Keratinocyte (primary cell): ENCODE results near the gene DMKN. TPM values are rescaled to one million over a fixed set of nuclear protein-coding genes. Genes with fewer than 3 reads are reported as not detected.

ENCODE experiments used
- DNase-seq: peaks from one replicate; pipeline ENCODE4 v3.0.0-alpha.2; 2011; ENCODE audit warnings: low read depth, missing footprints, low spot score
- FAIRE-seq: peaks from 2 replicates; lab custom pipeline; 2011; peaks lifted over from hg19 to GRCh38; lab: Jason Lieb, UNC
- H2AFZ ChIP-seq: 2 replicates; pipeline ENCODE4 v1.6.0; 2012; ENCODE audit warnings: low read length, control low read depth, inconsistent platforms; ENCODE audit not compliant: control insufficient read depth
- H3K27ac ChIP-seq: 2 replicates; pipeline ENCODE4 v1.5.1; 2011; ENCODE audit warnings: low read length; ENCODE audit not compliant: control insufficient read depth, insufficient read depth
- H3K27me3 ChIP-seq: 3 replicates; pipeline ENCODE4 v1.6.0; 2011; ENCODE audit warnings: low read length; ENCODE audit not compliant: control insufficient read depth, insufficient read depth; ENCODE audit errors: extremely low read depth
- H3K36me3 ChIP-seq, 2 experiments: 2 replicates in 1 of 2; 3 replicates in 1 of 2; pipeline ENCODE4 v1.5.1; 2011; ENCODE audit warnings: low read length in 2 of 2, mild to moderate bottlenecking in 1 of 2; ENCODE audit not compliant: control insufficient read depth in 2 of 2, insufficient read depth in 2 of 2; ENCODE audit errors: extremely low read depth in 1 of 2
- H3K4me1 ChIP-seq: 3 replicates; pipeline ENCODE4 v1.5.1; 2011; ENCODE audit warnings: low read length; ENCODE audit not compliant: control insufficient read depth, insufficient read depth; ENCODE audit errors: extremely low read depth
- H3K4me2 ChIP-seq: 3 replicates; pipeline ENCODE4 v1.6.0; 2011; ENCODE audit warnings: low read depth, low read length; ENCODE audit not compliant: control insufficient read depth, insufficient read depth; ENCODE audit errors: extremely low read depth
- H3K4me3 ChIP-seq, 3 experiments: fragments of 200-600 bp in 1 of 3; sonication (generic) in 1 of 3; 2 replicates in 2 of 3; 3 replicates in 1 of 3; pipeline ENCODE4 v1.5.1; 2011 to 2016; ENCODE audit warnings: low read length in 3 of 3, mild to moderate bottlenecking in 3 of 3, control low read depth in 2 of 3, inconsistent platforms in 1 of 3, low read depth in 1 of 3, mixed read lengths in 1 of 3, mixed run types in 1 of 3, moderate library complexity in 1 of 3; ENCODE audit not compliant: control insufficient read depth in 2 of 3, insufficient read depth in 2 of 3; ENCODE audit errors: extremely low read depth in 1 of 3
- H3K79me2 ChIP-seq: 2 replicates; pipeline ENCODE4 v1.6.0; 2012; ENCODE audit warnings: low read length; ENCODE audit not compliant: control insufficient read depth, insufficient read depth
- H3K9ac ChIP-seq: 3 replicates; pipeline ENCODE4 v1.6.0; 2011; ENCODE audit warnings: low read length; ENCODE audit not compliant: control insufficient read depth, insufficient read depth; ENCODE audit errors: extremely low read depth
- H3K9me1 ChIP-seq: 3 replicates; pipeline ENCODE4 v1.6.0; 2011; ENCODE audit warnings: low read length; ENCODE audit not compliant: control insufficient read depth, insufficient read depth; ENCODE audit errors: extremely low read depth
- H3K9me3 ChIP-seq: 2 replicates; pipeline ENCODE4 v1.5.1; 2012; ENCODE audit warnings: low read depth, low read length; ENCODE audit not compliant: control insufficient read depth
- H4K20me1 ChIP-seq: 3 replicates; pipeline ENCODE4 v1.6.0; 2011; ENCODE audit warnings: low read length; ENCODE audit not compliant: control insufficient read depth, insufficient read depth; ENCODE audit errors: extremely low read depth
- CTCF ChIP-seq, 3 experiments: IDR thresholded peaks in 1 of 3; conservative IDR thresholded peaks in 1 of 3; optimal IDR thresholded peaks in 1 of 3; 2 replicates in 2 of 3; 3 replicates in 1 of 3; pipeline versions ENCODE3 to v1.5.1; 2011; ENCODE audit warnings: low read length in 3 of 3, mild to moderate bottlenecking in 3 of 3, moderate library complexity in 2 of 3, control low read depth in 1 of 3, inconsistent platforms in 1 of 3; ENCODE audit not compliant: insufficient read depth in 2 of 3; ENCODE audit errors: extremely low read depth in 1 of 3
- EZH2 ChIP-seq: IDR thresholded peaks from one replicate; pipeline ENCODE4 v1.6.1; 2012; ENCODE audit warnings: inconsistent platforms, mild to moderate bottlenecking, low read length, moderate library complexity
- dilution Hi-C: fragments of 300-500 bp; cut with MboI; formaldehyde crosslinking; loops from one replicate; pipeline ENCODE4 v1.7.0; 2020; ENCODE audit warnings: low sequenced_read_pairs; ENCODE audit not compliant: extremely low pct_ligation_motif_present
- polyA plus RNA-seq, 5 experiments: library from polyadenylated mRNA; depleted of rRNA in 3 of 5; stranded (reverse) in 3 of 5; stranded (forward) in 1 of 5; unstranded in 1 of 5; fragments of >200 nt; gene quantifications; 1 replicate in 1 of 5; 2 replicates in 3 of 5; 3 replicates in 1 of 5; pipeline versions ENCODE4 v1.2.1 to v1.2.3, GENCODE V29; 2011 to 2012; ENCODE audit warnings: missing spikeins in 2 of 5, low read depth in 1 of 5, low replicate concordance in 1 of 5

Gene DMKN
- polyA plus RNA-seq, 1 donor (not counting 4 experiments of a cell fraction or from before 2014, with no cell fraction given) = 235 TPM

DNA sequence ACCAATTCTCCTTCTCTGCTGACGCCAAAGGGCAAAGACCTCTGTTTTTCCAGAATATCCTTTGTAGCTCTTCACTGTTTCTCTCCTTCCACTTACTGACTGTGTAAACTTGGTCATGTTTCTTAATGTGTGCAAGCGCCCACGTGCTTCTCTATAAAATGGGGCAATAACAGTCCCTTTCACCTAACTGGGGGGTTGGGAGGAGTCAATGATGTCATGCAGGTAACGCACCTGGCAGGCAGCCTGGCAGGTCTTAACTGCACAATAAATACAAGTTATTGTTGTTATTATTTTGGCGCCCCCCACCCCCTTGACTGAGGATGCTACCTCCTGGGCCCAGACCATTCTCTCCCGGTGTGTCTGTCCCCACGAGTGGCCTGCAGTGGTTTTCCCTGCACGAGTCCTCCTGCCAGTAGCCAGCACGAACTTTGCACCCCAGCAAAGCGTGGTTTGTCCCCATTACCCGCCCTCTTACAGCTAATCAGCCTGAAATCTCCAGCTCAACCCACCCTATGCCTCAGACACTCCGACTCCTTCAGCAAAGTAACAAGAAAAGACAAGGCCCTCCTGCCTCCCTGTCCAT lies 9.4 kb upstream of the DMKN start:
- Histone ChIP-seq H3K9ac (no peak overlapping the region), H3K4me1 (peaks cover 16% of the 10 kb centered on the region), H2AFZ (no peak overlapping the region), H3K27ac (no peak overlapping the region), H4K20me1 (no peaks in the 10 kb centered on the region), H3K9me1 (no peaks in the 10 kb centered on the region), H3K79me2 (no peaks in the 10 kb centered on the region), H3K9me3 (no peaks in the 10 kb centered on the region), H3K4me3 (no peak overlapping the region), H3K4me2 (no peak overlapping the region), H3K27me3 (peaks cover 4% of the 10 kb centered on the region), H3K36me3 (no peaks in the 10 kb centered on the region)
- TF ChIP-seq EZH2 (no peak), CTCF (optimal IDR thresholded peaks at IDR 0.05 in 1 of 3, IDR thresholded peaks at IDR 0.05 in 1 of 3, conservative IDR thresholded peaks at IDR 0.05 in 1 of 3; ENCODE audit: extremely low read depth in 1 of 3, insufficient read depth in 2 of 3, low read length in 3 of 3) (no peak)
- no peak for DNase-seq
- dilution Hi-C loops = no loop called here
- no peak for FAIRE-seq

DNA sequence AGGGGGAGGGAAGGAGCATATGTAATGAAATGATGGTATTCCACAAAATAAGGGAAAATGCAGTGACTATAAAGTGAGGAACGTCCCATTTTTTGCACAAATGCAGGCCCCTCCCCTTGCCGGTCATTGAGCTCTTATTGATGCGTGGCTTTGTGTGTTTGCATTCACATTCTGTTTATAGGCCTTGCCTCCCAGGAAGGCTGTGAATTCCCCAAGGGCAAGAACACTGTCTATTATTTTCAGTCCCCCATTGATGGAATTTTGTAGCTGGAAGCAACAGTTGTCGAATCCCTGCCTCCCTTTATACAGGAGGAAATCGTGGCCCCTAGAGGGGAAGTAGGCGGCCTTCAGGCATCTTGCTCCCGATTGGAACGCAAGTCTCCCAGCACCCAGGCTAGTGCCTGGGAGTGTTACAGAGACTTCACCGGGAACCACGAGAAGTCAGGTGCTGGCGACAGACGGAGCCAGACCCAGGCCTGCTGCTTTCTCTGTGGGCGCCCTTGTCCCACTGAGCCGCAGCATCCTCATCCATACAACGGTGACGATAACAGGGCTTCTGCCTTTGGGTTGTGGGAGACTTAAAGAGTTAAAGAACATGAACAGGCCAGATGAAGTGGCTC lies 7.8 kb upstream of the DMKN start:
- FAIRE-seq (no peak), DNase-seq (no peak)
- Histone ChIP-seq H4K20me1 (no peaks in the 10 kb centered on the region), H3K9me3 (no peaks in the 10 kb centered on the region), H3K27me3 (peaks cover 4% of the 10 kb centered on the region), H3K79me2 (no peaks in the 10 kb centered on the region), H3K27ac (no peak overlapping the region), H3K4me2 (no peak overlapping the region), H3K9ac (no peak overlapping the region), H3K4me1 (peaks cover 16% of the 10 kb centered on the region), H3K9me1 (no peaks in the 10 kb centered on the region), H3K36me3 (no peaks in the 10 kb centered on the region), H2AFZ (no peak overlapping the region), H3K4me3 (no peak overlapping the region)
- dilution Hi-C loops = no loop called here
- TF ChIP-seq EZH2 (no peak), CTCF (optimal IDR thresholded peaks at IDR 0.05 in 1 of 3, IDR thresholded peaks at IDR 0.05 in 1 of 3, conservative IDR thresholded peaks at IDR 0.05 in 1 of 3; ENCODE audit: extremely low read depth in 1 of 3, insufficient read depth in 2 of 3, low read length in 3 of 3) (no peak)
